Right lobe of liver (tissue), 4 donors: Measurements from ENCODE around the gene DSEL.

Source experiments
- POLR2A ChIP-seq: fragments of 450-650 bp; IDR thresholded peaks from one replicate; pipeline ENCODE4 v1.6.1; 2017; ENCODE audit warnings: antibody characterized with exemption, mild to moderate bottlenecking
- TF ChIP-seq, protein P1 (sequence below), 4 donors: fragments of 200-600 bp in 3 of 4; fragments of 450-650 bp in 1 of 4; IDR thresholded peaks; one replicate each; pipeline versions ENCODE4 v1.5.1 to v1.8.0; 2016 to 2022; ENCODE audit warnings: antibody characterized with exemption in 4 of 4, mild to moderate bottlenecking in 2 of 4
- donor health status: DM: no; HTN: no; CAD: no.
- donor health status: DM: no; HTN: no; CAD: no.
- donor health status: DM: no; HTN: yes; CAD: no.

DNA sequence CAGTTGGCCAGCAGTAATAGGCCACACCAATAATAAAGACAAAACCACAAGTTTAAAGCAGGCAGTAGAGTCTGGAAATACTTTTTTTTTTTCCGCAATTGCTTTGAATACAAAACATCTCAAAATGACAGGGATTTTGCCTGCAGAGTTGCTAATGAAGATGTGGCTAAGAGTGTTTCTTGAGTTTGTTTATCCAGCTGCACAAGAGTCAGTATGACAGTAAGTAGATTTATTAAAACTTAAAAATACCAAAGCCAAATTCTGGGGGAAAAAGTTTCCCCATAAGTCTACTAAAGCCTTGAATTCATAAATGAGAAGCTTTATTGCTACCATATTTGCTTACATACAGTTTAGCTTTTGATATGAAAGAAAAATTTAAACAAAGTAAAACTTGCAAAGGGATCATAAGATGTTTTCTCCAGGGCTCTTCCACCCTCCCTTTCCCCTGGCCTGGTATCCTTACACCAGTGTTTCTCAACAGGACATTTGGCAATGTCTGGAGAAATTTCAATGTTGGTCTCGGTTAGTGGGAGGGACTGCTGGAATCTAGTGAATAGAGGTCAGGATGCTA is 3.9 kb upstream of the DSEL start:
- TF ChIP-seq POLR2A: no peak
- TF ChIP-seq, protein P1, sequence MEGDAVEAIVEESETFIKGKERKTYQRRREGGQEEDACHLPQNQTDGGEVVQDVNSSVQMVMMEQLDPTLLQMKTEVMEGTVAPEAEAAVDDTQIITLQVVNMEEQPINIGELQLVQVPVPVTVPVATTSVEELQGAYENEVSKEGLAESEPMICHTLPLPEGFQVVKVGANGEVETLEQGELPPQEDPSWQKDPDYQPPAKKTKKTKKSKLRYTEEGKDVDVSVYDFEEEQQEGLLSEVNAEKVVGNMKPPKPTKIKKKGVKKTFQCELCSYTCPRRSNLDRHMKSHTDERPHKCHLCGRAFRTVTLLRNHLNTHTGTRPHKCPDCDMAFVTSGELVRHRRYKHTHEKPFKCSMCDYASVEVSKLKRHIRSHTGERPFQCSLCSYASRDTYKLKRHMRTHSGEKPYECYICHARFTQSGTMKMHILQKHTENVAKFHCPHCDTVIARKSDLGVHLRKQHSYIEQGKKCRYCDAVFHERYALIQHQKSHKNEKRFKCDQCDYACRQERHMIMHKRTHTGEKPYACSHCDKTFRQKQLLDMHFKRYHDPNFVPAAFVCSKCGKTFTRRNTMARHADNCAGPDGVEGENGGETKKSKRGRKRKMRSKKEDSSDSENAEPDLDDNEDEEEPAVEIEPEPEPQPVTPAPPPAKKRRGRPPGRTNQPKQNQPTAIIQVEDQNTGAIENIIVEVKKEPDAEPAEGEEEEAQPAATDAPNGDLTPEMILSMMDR (IDR thresholded peaks at IDR 0.05): no peak
